Endothelial cell (in vitro differentiated cells): Measurements from ENCODE around the gene ALDH5A1. TPM values are rescaled to one million over a fixed set of nuclear protein-coding genes. Genes with fewer than 3 reads are reported as not detected.

Experiments
- DNase-seq: peaks from one replicate; pipeline ENCODE4 v3.0.0; 2021; ENCODE audit warnings: low spot score
- H3K27ac Mint-ChIP-seq: one replicate; pipeline ENCODE4 v1.8.0; 2021; ENCODE audit warnings: mixed read lengths, inconsistent platforms; ENCODE audit not compliant: unreplicated experiment
- H3K27me3 Mint-ChIP-seq: one replicate; pipeline ENCODE4 v1.8.0; 2021; ENCODE audit warnings: mild to moderate bottlenecking, moderate library complexity, mixed read lengths, inconsistent platforms; ENCODE audit not compliant: unreplicated experiment
- H3K36me3 Mint-ChIP-seq: one replicate; pipeline ENCODE4 v1.8.0; 2021; ENCODE audit warnings: mild to moderate bottlenecking, low read depth, mixed read lengths, inconsistent platforms; ENCODE audit not compliant: unreplicated experiment
- H3K4me1 Mint-ChIP-seq: one replicate; pipeline ENCODE4 v1.8.0; 2021; ENCODE audit warnings: mild to moderate bottlenecking, mixed read lengths, inconsistent platforms; ENCODE audit not compliant: unreplicated experiment
- H3K4me3 Mint-ChIP-seq: one replicate; pipeline ENCODE4 v1.8.0; 2021; ENCODE audit warnings: mild to moderate bottlenecking, mixed read lengths, inconsistent platforms; ENCODE audit not compliant: unreplicated experiment
- H3K9me3 Mint-ChIP-seq: one replicate; pipeline ENCODE4 v1.8.0; 2021; ENCODE audit warnings: mixed read lengths, inconsistent platforms; ENCODE audit not compliant: unreplicated experiment
- CTCF ChIP-seq: fragments of 200-600 bp; sonication (generic); IDR thresholded peaks from one replicate; pipeline ENCODE4 v1.5.0; 2021; ENCODE audit warnings: antibody characterized with exemption; ENCODE audit not compliant: unreplicated experiment
- total RNA-seq: library from RNA; stranded (reverse); fragmentation: NEBNext Ultra II Directional; extraction: Animal tissue kit (Norgen Biotek cat#: 25700); gene quantifications from one replicate; pipeline ENCODE4 v1.2.1, GENCODE V29; 2021; ENCODE audit not compliant: unreplicated experiment

The ALDH5A1 gene
- total RNA-seq, 1 donor from 2014 or later: 7.2 TPM

GRCh38 chr6:24524329-24524728 lies 29.6 kb downstream of the ALDH5A1 start:
- no peaks in the 10 kb centered on the region for H3K9me3 Mint-ChIP-seq
- H3K4me3 Mint-ChIP-seq: no peak overlapping the region
- H3K27ac Mint-ChIP-seq: no peak overlapping the region
- DNase-seq: no peak
- H3K4me1 Mint-ChIP-seq: peaks cover 8% of the 10 kb centered on the region
- H3K36me3 Mint-ChIP-seq: no peaks in the 10 kb centered on the region
- peaks cover 3% of the 10 kb centered on the region for H3K27me3 Mint-ChIP-seq
- TF ChIP-seq CTCF: no peak

GRCh38 chr6:24524805-24525204 lies 30.0 kb downstream of the ALDH5A1 start:
- peak; percentile 33 for TF ChIP-seq CTCF
- Mint-ChIP-seq H3K9me3 (no peaks in the 10 kb centered on the region), H3K36me3 (no peaks in the 10 kb centered on the region), H3K4me1 (peaks cover 8% of the 10 kb centered on the region), H3K27me3 (peaks cover 3% of the 10 kb centered on the region), H3K4me3 (no peak overlapping the region), H3K27ac (no peak overlapping the region)
- peak; percentile 35 for DNase-seq

GRCh38 chr6:24529985-24530384 lies 35.2 kb downstream of the ALDH5A1 start:
- no peak overlapping the region for H3K27ac Mint-ChIP-seq
- DNase-seq: no peak
- H3K4me3 Mint-ChIP-seq: no peak overlapping the region
- TF ChIP-seq CTCF: no peak
- H3K36me3 Mint-ChIP-seq: no peaks in the 10 kb centered on the region
- no peaks in the 10 kb centered on the region for H3K27me3 Mint-ChIP-seq
- no peaks in the 10 kb centered on the region for H3K9me3 Mint-ChIP-seq
- H3K4me1 Mint-ChIP-seq: peaks cover 8% of the 10 kb centered on the region

- TF ChIP-seq CTCF: no peak
- H3K9me3 Mint-ChIP-seq: no peaks in the 10 kb centered on the region
- H3K36me3 Mint-ChIP-seq: no peaks in the 10 kb centered on the region
- H3K4me3 Mint-ChIP-seq: no peak overlapping the region
- H3K27me3 Mint-ChIP-seq: no peaks in the 10 kb centered on the region
- no peaks in the 10 kb centered on the region for H3K4me1 Mint-ChIP-seq
- no peak overlapping the region for H3K27ac Mint-ChIP-seq
- DNase-seq: no peak
Measured at GRCh38 chr6:24534329-24534728, 39.6 kb downstream of the ALDH5A1 start.

GRCh38 chr6:24535210-24535609 lies 40.4 kb downstream of the ALDH5A1 start:
- H3K27ac Mint-ChIP-seq: no peak overlapping the region
- H3K27me3 Mint-ChIP-seq: no peaks in the 10 kb centered on the region
- H3K9me3 Mint-ChIP-seq: no peaks in the 10 kb centered on the region
- H3K4me1 Mint-ChIP-seq: no peaks in the 10 kb centered on the region
- H3K36me3 Mint-ChIP-seq: no peaks in the 10 kb centered on the region
- DNase-seq: no peak
- no peak overlapping the region for H3K4me3 Mint-ChIP-seq
- no peak for TF ChIP-seq CTCF
